ENCODE data around the gene CNTNAP2. TPM values are rescaled to one million over a fixed set of nuclear protein-coding genes. Genes with fewer than 3 reads are reported as not detected.

Gene CNTNAP2
- total and polyA plus RNA-seq, 2 experiments from 2014 or later, result not detected

DNA sequence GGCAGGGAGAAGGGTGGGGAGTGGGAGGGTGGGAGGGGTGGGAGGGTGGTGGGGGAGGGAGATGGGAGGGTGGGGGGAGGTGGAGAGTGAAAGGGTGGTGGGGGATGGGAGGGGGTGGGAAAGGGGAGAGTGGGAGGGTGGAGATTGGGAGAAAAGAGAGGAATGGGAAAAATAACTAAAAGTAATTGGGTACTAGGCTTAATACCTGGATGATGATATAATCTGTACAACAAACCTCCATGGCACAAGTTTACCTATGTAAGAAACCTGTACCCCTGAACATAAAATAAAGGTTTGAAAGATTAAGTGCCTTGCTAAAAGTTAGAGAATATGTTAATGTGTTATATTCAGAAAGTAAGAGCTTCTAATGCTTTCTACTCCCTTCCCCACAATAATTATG lies 564.9 kb downstream of the CNTNAP2 start:
- H3K9me3 ChIP-seq (ENCODE audit: low read depth), result no peaks in the 10 kb centered on the region
- H3K9ac ChIP-seq, result no peak overlapping the region
- DNase-seq, result no peak
- H3K9me2 ChIP-seq (ENCODE audit: insufficient read depth), result no peaks in the 10 kb centered on the region
- no peak overlapping the region for H2AFZ ChIP-seq
- H3K36me3 ChIP-seq (ENCODE audit: low read depth), result no peaks in the 10 kb centered on the region
- no peaks in the 10 kb centered on the region for H4K20me1 ChIP-seq (ENCODE audit: insufficient read depth)
- H3K4me2 ChIP-seq (ENCODE audit: unreplicated experiment), result no peak overlapping the region
- H3K4me3 ChIP-seq, result no peak overlapping the region
- H3K27me3 ChIP-seq (replicated peaks; ENCODE audit: insufficient read depth), result no peaks in the 10 kb centered on the region
- no peaks in the 10 kb centered on the region for H3F3A ChIP-seq (ENCODE audit: insufficient read depth)
- H3K79me2 ChIP-seq (ENCODE audit: insufficient read depth), result no peaks in the 10 kb centered on the region
- in situ Hi-C loops (cut with MboI), result no loop called here
- H3K4me1 ChIP-seq (ENCODE audit: insufficient read depth), result no peaks in the 10 kb centered on the region
- TF ChIP-seq EZH2 (IDR thresholded peaks at IDR 0.05; ENCODE audit: insufficient read depth, poor library complexity, severe bottlenecking), result no peak
- TF ChIP-seq EZH2phosphoT487 (IDR thresholded peaks at IDR 0.05; ENCODE audit: insufficient read depth, low read depth), result no peak
- H3K27ac ChIP-seq, result no peak overlapping the region

DNA sequence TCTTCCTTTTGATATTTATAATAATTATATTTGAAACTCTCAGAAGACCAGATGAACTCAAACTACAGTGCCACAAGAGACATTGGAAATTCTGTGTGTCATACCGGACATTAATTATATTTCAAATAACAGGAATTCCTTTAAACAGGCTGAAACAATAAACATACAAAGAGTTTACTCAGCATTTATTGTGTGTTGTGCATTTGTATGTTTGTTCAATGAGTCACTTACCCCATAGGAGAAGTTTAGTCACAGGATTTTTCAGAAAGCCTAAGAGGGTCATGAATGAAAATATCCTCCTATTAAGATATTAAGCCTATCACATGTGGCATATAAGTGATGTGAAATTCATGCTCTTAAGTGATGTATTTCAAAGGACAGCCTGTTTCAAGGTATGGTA lies 566.8 kb downstream of the CNTNAP2 start:
- Histone ChIP-seq H3K4me3 (no peak overlapping the region), H3K4me1 (ENCODE audit: insufficient read depth) (no peaks in the 10 kb centered on the region), H4K20me1 (ENCODE audit: insufficient read depth) (no peaks in the 10 kb centered on the region), H3K4me2 (ENCODE audit: unreplicated experiment) (no peak overlapping the region), H2AFZ (no peak overlapping the region), H3K27ac (no peak overlapping the region), H3K27me3 (replicated peaks; ENCODE audit: insufficient read depth) (no peaks in the 10 kb centered on the region), H3K9ac (no peak overlapping the region), H3K36me3 (ENCODE audit: low read depth) (no peaks in the 10 kb centered on the region), H3K9me2 (ENCODE audit: insufficient read depth) (no peaks in the 10 kb centered on the region), H3F3A (ENCODE audit: insufficient read depth) (no peaks in the 10 kb centered on the region), H3K9me3 (ENCODE audit: low read depth) (no peaks in the 10 kb centered on the region), H3K79me2 (ENCODE audit: insufficient read depth) (no peaks in the 10 kb centered on the region)
- in situ Hi-C loops (cut with MboI), result no loop called here
- 21 to 47% methylated on average over 1 of the region's 1 CpG for WGBS, 2 experiments (ENCODE audit: low coverage in 1 of 2, low lambda C conversion rate in 2 of 2, missing lambda C conversion rate in 2 of 2)
- no peak for TF ChIP-seq EZH2phosphoT487 (IDR thresholded peaks at IDR 0.05; ENCODE audit: insufficient read depth, low read depth)
- no peak for TF ChIP-seq EZH2 (IDR thresholded peaks at IDR 0.05; ENCODE audit: insufficient read depth, poor library complexity, severe bottlenecking)
- no peak for DNase-seq

DNA sequence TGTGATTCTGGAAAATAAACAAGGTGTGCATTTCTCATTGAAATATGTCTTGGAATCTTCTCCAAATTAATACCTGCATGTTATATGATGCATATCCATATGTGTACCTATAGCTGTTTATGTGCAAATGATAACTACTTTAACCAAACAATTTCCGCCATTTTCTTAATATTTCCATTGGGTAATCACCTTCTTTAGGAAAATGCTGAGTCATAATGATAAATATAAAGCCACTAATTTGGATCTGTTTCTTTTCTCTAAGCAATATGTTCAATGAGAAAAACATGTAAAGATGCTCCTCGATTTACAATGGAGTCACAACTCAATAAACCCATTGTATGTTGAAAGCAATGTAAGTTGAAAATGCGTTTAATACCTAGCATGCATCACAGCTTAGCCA lies 574.4 kb downstream of the CNTNAP2 start:
- H3K4me2 ChIP-seq (ENCODE audit: unreplicated experiment), result no peak overlapping the region
- no peak overlapping the region for H3K27ac ChIP-seq
- H2AFZ ChIP-seq, result no peak overlapping the region
- H3K9me3 ChIP-seq (ENCODE audit: low read depth), result no peaks in the 10 kb centered on the region
- no peak for DNase-seq
- H3K9ac ChIP-seq, result no peak overlapping the region
- no peaks in the 10 kb centered on the region for H3K4me1 ChIP-seq (ENCODE audit: insufficient read depth)
- H3K9me2 ChIP-seq (ENCODE audit: insufficient read depth), result no peaks in the 10 kb centered on the region
- H3K79me2 ChIP-seq (ENCODE audit: insufficient read depth), result no peaks in the 10 kb centered on the region
- in situ Hi-C loops (cut with MboI), result no loop called here
- no peaks in the 10 kb centered on the region for H3F3A ChIP-seq (ENCODE audit: insufficient read depth)
- 16 to 19% methylated on average over 3 of the region's 3 CpGs for WGBS, 2 experiments (ENCODE audit: low coverage in 1 of 2, low lambda C conversion rate in 2 of 2, missing lambda C conversion rate in 2 of 2)
- no peak overlapping the region for H3K4me3 ChIP-seq
- no peaks in the 10 kb centered on the region for H3K27me3 ChIP-seq (replicated peaks; ENCODE audit: insufficient read depth)
- no peaks in the 10 kb centered on the region for H3K36me3 ChIP-seq (ENCODE audit: low read depth)
- H4K20me1 ChIP-seq (ENCODE audit: insufficient read depth), result no peaks in the 10 kb centered on the region
- TF ChIP-seq EZH2phosphoT487 (IDR thresholded peaks at IDR 0.05; ENCODE audit: insufficient read depth, low read depth) (no peak), EZH2 (IDR thresholded peaks at IDR 0.05; ENCODE audit: insufficient read depth, poor library complexity, severe bottlenecking) (no peak)

DNA sequence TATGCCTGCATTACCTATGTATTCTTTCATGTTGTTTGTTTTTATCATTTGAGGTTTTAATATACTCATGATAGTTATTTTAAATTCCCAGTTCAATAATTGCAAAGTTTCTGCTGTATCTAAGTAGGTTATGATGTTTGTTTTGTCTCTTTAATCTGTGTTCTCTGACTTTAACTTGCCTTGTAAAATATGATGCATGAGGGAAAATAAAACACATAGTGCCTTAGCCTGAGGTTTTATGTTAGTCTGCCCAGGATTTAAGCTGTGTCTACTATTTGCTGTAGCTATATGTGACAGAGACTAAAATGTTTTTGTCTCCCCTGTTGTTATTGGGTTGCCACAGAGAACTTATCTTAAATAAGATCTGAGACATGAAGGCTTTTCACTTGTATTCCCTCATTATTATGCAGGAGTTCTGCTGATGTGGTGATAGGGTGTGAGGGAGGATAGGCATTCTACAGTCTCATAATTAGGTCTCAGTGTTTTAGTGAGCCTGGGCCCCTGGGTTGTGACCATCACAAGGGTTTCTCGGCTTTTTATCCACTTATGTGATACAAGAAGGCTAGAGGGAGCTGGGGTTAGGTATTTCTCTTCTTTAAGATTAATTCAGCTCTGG lies 582.5 kb downstream of the CNTNAP2 start:
- WGBS, 2 experiments (ENCODE audit: low coverage in 1 of 2, low lambda C conversion rate in 2 of 2, missing lambda C conversion rate in 2 of 2), result 0 to 5% methylated on average over 1 of the region's 1 CpG
- Histone ChIP-seq H2AFZ (no peak overlapping the region), H3K9me3 (ENCODE audit: low read depth) (no peaks in the 10 kb centered on the region), H3K4me2 (ENCODE audit: unreplicated experiment) (no peak overlapping the region), H3K36me3 (ENCODE audit: low read depth) (no peaks in the 10 kb centered on the region), H3K27me3 (replicated peaks; ENCODE audit: insufficient read depth) (no peaks in the 10 kb centered on the region), H3K4me1 (ENCODE audit: insufficient read depth) (no peaks in the 10 kb centered on the region), H3K9me2 (ENCODE audit: insufficient read depth) (no peaks in the 10 kb centered on the region), H3K79me2 (ENCODE audit: insufficient read depth) (no peaks in the 10 kb centered on the region), H3K9ac (no peak overlapping the region), H3K4me3 (no peak overlapping the region), H3K27ac (no peak overlapping the region), H3F3A (ENCODE audit: insufficient read depth) (no peaks in the 10 kb centered on the region), H4K20me1 (ENCODE audit: insufficient read depth) (no peaks in the 10 kb centered on the region)
- DNase-seq, result no peak
- TF ChIP-seq EZH2 (IDR thresholded peaks at IDR 0.05; ENCODE audit: insufficient read depth, poor library complexity, severe bottlenecking) (no peak), EZH2phosphoT487 (IDR thresholded peaks at IDR 0.05; ENCODE audit: insufficient read depth, low read depth) (no peak)
- in situ Hi-C loops (cut with MboI), result no loop called here

Measured in GM23248 (cell line).